ENCODE results near the gene PIP5K1C.

- TF ChIP-seq CTCF (IDR thresholded peaks at IDR 0.05) (no peak), POLR2A (IDR thresholded peaks at IDR 0.05) (no peak), POLR2AphosphoS5 (IDR thresholded peaks at IDR 0.05) (no peak)
Measured at GRCh38 chr19:3633559-3633988, 66.7 kb downstream of the PIP5K1C start.

Measured in breast epithelium (tissue), 3 donors.